GM12878 (cell line): ENCODE measurements around the gene VAT1. TPM values are rescaled to one million over a fixed set of nuclear protein-coding genes. Genes with fewer than 3 reads are reported as not detected.

Experiments
- ATAC-seq: fragments of 200-7000 bp; cut with Tn5 transposase; 3 replicates; pipeline ENCODE4 v1.9.1; 2020; ENCODE audit warnings: mild to moderate bottlenecking, moderate library complexity
- BruUV-seq: library from RNA; stranded (reverse); fragments of 400-500 nt; replicated peaks from 2 replicates; lab custom pipeline; 2021; lab: Mats Ljungman, UMichigan
- CTCF ChIA-PET: fragments of 300-600 bp; sonication (Branson Sonifier 250); formaldehyde crosslinking; extraction: SDS; loops from one replicate; lab custom pipeline; 2021; ENCODE audit warnings: inconsistent platforms; lab: Yijun Ruan, JAX
- POLR2A ChIA-PET: fragments of 350-600 bp; formaldehyde crosslinking; extraction: SDS; loops from one replicate; lab custom pipeline; 2021; ENCODE audit warnings: inconsistent platforms; lab: Charles Lee
- RAD21 ChIA-PET: fragments of 300-600 bp; sonication (Branson Sonifier 250); formaldehyde crosslinking; loops from one replicate; lab custom pipeline; 2023; ENCODE audit warnings: antibody characterized with exemption; ENCODE audit not compliant: unreplicated experiment; lab: Charles Lee
- SMC1A ChIA-PET: fragments of 300-600 bp; sonication (Branson Sonifier 250); formaldehyde crosslinking; loops from one replicate; lab custom pipeline; 2023; ENCODE audit not compliant: unreplicated experiment, uncharacterized antibody; lab: Charles Lee
- DNase-seq: peaks from one replicate; pipeline ENCODE4 v3.0.0-alpha.2; 2011; ENCODE audit warnings: low read depth, low spot score
- FAIRE-seq: peaks from 3 replicates; lab custom pipeline; 2011; peaks lifted over from hg19 to GRCh38; lab: Jason Lieb, UNC
- H2AFZ ChIP-seq: 2 replicates; pipeline ENCODE4 v1.6.0; 2011; ENCODE audit warnings: low read depth, low read length, control low read depth; ENCODE audit not compliant: control insufficient read depth
- H3K27ac ChIP-seq: 2 replicates; pipeline ENCODE4 v1.5.1; 2011; ENCODE audit warnings: control low read depth; ENCODE audit not compliant: control insufficient read depth, insufficient read depth
- H3K27me3 ChIP-seq, 2 experiments: replicated peaks in 1 of 2; 2 replicates each; pipeline versions ENCODE4 v1.6.0 to v1.6.1; 2011; ENCODE audit warnings: low read length in 1 of 2; ENCODE audit not compliant: control insufficient read depth in 2 of 2, insufficient read depth in 2 of 2
- H3K36me3 ChIP-seq, 2 experiments: 2 replicates each; pipeline ENCODE4 v1.5.1; 2011; ENCODE audit warnings: low read length in 1 of 2; ENCODE audit not compliant: control insufficient read depth in 2 of 2, insufficient read depth in 2 of 2
- H3K4me1 ChIP-seq: 2 replicates; pipeline ENCODE4 v1.6.1; 2011; ENCODE audit warnings: mild to moderate bottlenecking, low read length, moderate library complexity, mixed read lengths; ENCODE audit not compliant: control insufficient read depth, insufficient read depth
- H3K4me2 ChIP-seq: 2 replicates; pipeline ENCODE4 v1.6.0; 2011; ENCODE audit warnings: control low read depth; ENCODE audit not compliant: control insufficient read depth, insufficient read depth
- H3K4me3 ChIP-seq: fragments of 200-600 bp; sonication (generic); 2 replicates; pipeline ENCODE4 v1.5.1; 2016
- H3K79me2 ChIP-seq: 2 replicates; pipeline ENCODE4 v1.6.0; 2011; ENCODE audit warnings: low read length; ENCODE audit not compliant: control insufficient read depth, insufficient read depth
- H3K9ac ChIP-seq: 2 replicates; pipeline ENCODE4 v1.8.0; 2011; ENCODE audit warnings: low read length, control low read depth, mixed read lengths; ENCODE audit not compliant: control insufficient read depth, insufficient read depth
- H3K9me3 ChIP-seq: replicated peaks from 3 replicates; pipeline ENCODE4 v1.5.1; 2011; ENCODE audit warnings: mild to moderate bottlenecking, low read length; ENCODE audit not compliant: control insufficient read depth, insufficient read depth
- H4K20me1 ChIP-seq: 2 replicates; pipeline ENCODE4 v1.6.0; 2011; ENCODE audit not compliant: control insufficient read depth, insufficient read depth
- BACH1 ChIP-seq: fragments of 450-650 bp; IDR thresholded peaks from 2 replicates; pipeline ENCODE4 v1.6.1; 2017; ENCODE audit warnings: mild to moderate bottlenecking, borderline replicate concordance
- CBX5 ChIP-seq: sonication (generic); IDR thresholded peaks from 2 replicates; pipeline ENCODE4 v1.6.1; 2016; ENCODE audit warnings: low read depth, moderate library complexity, mild to moderate bottlenecking, inconsistent platforms
- CREB1 ChIP-seq: IDR thresholded peaks from 2 replicates; pipeline ENCODE4 v1.6.1; 2012; ENCODE audit warnings: low read depth, mild to moderate bottlenecking, inconsistent platforms
- ETV6 ChIP-seq, 2 experiments: fragments of 450-650 bp in 1 of 2; IDR thresholded peaks in 1 of 2; conservative IDR thresholded peaks in 1 of 2; 2 replicates each; pipeline ENCODE4 v1.6.1; 2014; ENCODE audit warnings: antibody characterized with exemption in 1 of 2, borderline replicate concordance in 1 of 2, low read depth in 1 of 2, mild to moderate bottlenecking in 1 of 2, moderate library complexity in 1 of 2
- HDGF ChIP-seq: fragments of 450-650 bp; IDR thresholded peaks from 2 replicates; pipeline ENCODE4 v1.6.1; 2016; ENCODE audit warnings: antibody characterized with exemption
- KAT2A ChIP-seq: conservative IDR thresholded peaks from 2 replicates; pipeline ENCODE4 v1.6.1; 2011; ENCODE audit warnings: low read depth, low read length; ENCODE audit not compliant: control insufficient read depth
- MEF2B ChIP-seq: fragments of 450-650 bp; IDR thresholded peaks from 2 replicates; pipeline ENCODE4 v1.6.1; 2018; ENCODE audit warnings: mild to moderate bottlenecking, moderate library complexity; ENCODE audit not compliant: partially characterized antibody, poor library complexity, severe bottlenecking
- NKRF ChIP-seq: fragments of 450-650 bp; conservative IDR thresholded peaks from 2 replicates; pipeline ENCODE4 v1.6.1; 2017; ENCODE audit warnings: mild to moderate bottlenecking, moderate library complexity
- NR2C2 ChIP-seq: IDR thresholded peaks from 2 replicates; pipeline ENCODE4 v1.6.1; 2011; ENCODE audit warnings: borderline replicate concordance, low read depth; ENCODE audit not compliant: control insufficient read depth, insufficient read length
- NR2F1 ChIP-seq: fragments of 450-650 bp; conservative IDR thresholded peaks from 2 replicates; pipeline ENCODE4 v1.6.1; 2017; ENCODE audit warnings: mild to moderate bottlenecking
- PAX8 ChIP-seq: fragments of 450-650 bp; IDR thresholded peaks from 2 replicates; pipeline ENCODE4 v1.6.1; 2017; ENCODE audit warnings: mild to moderate bottlenecking, moderate library complexity
- POLR2AphosphoS2 ChIP-seq: IDR thresholded peaks from 2 replicates; pipeline ENCODE4 v1.6.1; 2011; ENCODE audit warnings: low read depth, mild to moderate bottlenecking, low read length, improper control_type of control experiment, moderate library complexity
- POLR2AphosphoS5 ChIP-seq: IDR thresholded peaks from 2 replicates; pipeline ENCODE4 v1.6.1; 2011; ENCODE audit warnings: mild to moderate bottlenecking, low read length, inconsistent platforms
- SPI1 ChIP-seq: IDR thresholded peaks from 2 replicates; pipeline ENCODE4 v1.6.1; 2011; ENCODE audit warnings: low read depth, mild to moderate bottlenecking, low read length, moderate library complexity, borderline replicate concordance; ENCODE audit not compliant: insufficient read depth
- ZNF622 ChIP-seq: fragments of 450-650 bp; IDR thresholded peaks from 2 replicates; pipeline ENCODE4 v1.6.1; 2017; ENCODE audit warnings: mild to moderate bottlenecking, inconsistent platforms
- WGBS: methylation state at CpG from one replicate; pipeline ENCODE4 v1.1.6; 2016; ENCODE audit warnings: low lambda C conversion rate; ENCODE audit not compliant: insufficient replicate concordance, insufficient coverage; ENCODE audit errors: missing lambda C conversion rate; 5-methylcytosine and 5-hydroxymethylcytosine counted together
- in situ Hi-C: fragments of 300-500 bp; cut with MboI; formaldehyde crosslinking; loops from 9 replicates; pipeline ENCODE4 v1.14.3; 2018; ENCODE audit warnings: mixed read lengths
- intact Hi-C: fragments of 100-400 bp; cut with micrococcal nuclease; formaldehyde crosslinking; loops from one replicate; pipeline ENCODE4 v1.14.2; 2022; ENCODE audit not compliant: unreplicated experiment
- polyA plus RNA-seq, 11 experiments: library from polyadenylated mRNA; depleted of rRNA in 4 of 11; unstranded in 6 of 11; stranded (reverse) in 5 of 11; fragments of >200 nt; fragmentation: Nextera tagmentation in 4 of 11; fragmentation: Illumina TruSeq in 1 of 11; extraction: Ambion mirVana in 4 of 11; extraction: Trizol in 1 of 11; gene quantifications; 1 replicate in 1 of 11; 2 replicates in 10 of 11; pipeline versions ENCODE4 v1.2.1 to v1.2.3, GENCODE V29; 2011 to 2016; ENCODE audit warnings: inconsistent platforms in 2 of 11, missing spikeins in 2 of 11, low read depth in 1 of 11
- total RNA-seq, 4 experiments: library from RNA; depleted of rRNA in 3 of 4; stranded (reverse); fragments of >200 nt in 3 of 4; fragmentation: Illumina TruSeq in 1 of 4; extraction: Trizol in 1 of 4; gene quantifications; 2 replicates each; pipeline versions ENCODE4 v1.2.1 to v1.2.3, GENCODE V29; 2013 to 2021
- TF ChIP-seq, protein P1 (sequence below): fragments of 450-650 bp; IDR thresholded peaks from 2 replicates; pipeline ENCODE4 v1.6.1; 2016; ENCODE audit warnings: mild to moderate bottlenecking, moderate library complexity, borderline replicate concordance
- TF ChIP-seq, protein P2 (sequence below): IDR thresholded peaks from 2 replicates; pipeline ENCODE4 v1.6.1; 2012; ENCODE audit warnings: low read depth, low read length, improper control_type of control experiment

Gene VAT1
- total and polyA plus RNA-seq, 10 of the 15 experiments (the other 5 are each of a cell fraction or from before 2014, with no cell fraction given): 5.0 to 19.8 (median 8.2) TPM

- TF ChIP-seq, protein P1, sequence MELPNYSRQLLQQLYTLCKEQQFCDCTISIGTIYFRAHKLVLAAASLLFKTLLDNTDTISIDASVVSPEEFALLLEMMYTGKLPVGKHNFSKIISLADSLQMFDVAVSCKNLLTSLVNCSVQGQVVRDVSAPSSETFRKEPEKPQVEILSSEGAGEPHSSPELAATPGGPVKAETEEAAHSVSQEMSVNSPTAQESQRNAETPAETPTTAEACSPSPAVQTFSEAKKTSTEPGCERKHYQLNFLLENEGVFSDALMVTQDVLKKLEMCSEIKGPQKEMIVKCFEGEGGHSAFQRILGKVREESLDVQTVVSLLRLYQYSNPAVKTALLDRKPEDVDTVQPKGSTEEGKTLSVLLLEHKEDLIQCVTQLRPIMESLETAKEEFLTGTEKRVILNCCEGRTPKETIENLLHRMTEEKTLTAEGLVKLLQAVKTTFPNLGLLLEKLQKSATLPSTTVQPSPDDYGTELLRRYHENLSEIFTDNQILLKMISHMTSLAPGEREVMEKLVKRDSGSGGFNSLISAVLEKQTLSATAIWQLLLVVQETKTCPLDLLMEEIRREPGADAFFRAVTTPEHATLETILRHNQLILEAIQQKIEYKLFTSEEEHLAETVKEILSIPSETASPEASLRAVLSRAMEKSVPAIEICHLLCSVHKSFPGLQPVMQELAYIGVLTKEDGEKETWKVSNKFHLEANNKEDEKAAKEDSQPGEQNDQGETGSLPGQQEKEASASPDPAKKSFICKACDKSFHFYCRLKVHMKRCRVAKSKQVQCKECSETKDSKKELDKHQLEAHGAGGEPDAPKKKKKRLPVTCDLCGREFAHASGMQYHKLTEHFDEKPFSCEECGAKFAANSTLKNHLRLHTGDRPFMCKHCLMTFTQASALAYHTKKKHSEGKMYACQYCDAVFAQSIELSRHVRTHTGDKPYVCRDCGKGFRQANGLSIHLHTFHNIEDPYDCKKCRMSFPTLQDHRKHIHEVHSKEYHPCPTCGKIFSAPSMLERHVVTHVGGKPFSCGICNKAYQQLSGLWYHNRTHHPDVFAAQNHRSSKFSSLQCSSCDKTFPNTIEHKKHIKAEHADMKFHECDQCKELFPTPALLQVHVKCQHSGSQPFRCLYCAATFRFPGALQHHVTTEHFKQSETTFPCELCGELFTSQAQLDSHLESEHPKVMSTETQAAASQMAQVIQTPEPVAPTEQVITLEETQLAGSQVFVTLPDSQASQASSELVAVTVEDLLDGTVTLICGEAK: no peak
- TF ChIP-seq MEF2B: no peak
- TF ChIP-seq NR2C2: no peak
- TF ChIP-seq KAT2A: no peak
- TF ChIP-seq POLR2AphosphoS2: no peak
- no peak for TF ChIP-seq HDGF
- TF ChIP-seq, protein P2, sequence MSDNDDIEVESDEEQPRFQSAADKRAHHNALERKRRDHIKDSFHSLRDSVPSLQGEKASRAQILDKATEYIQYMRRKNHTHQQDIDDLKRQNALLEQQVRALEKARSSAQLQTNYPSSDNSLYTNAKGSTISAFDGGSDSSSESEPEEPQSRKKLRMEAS: no peak
Observed at GRCh38 chr17:42971589-42971988, 50.6 kb downstream of the VAT1 start (continued).

- 71% methylated on average over 5 of the region's 5 CpGs for WGBS
- FAIRE-seq (no peak), DNase-seq (no peak)
- CTCF ChIA-PET: interaction anchor here (0.6 to 1.5 kb wide), 4 partner anchors 11 to 144 kb away, joined by 3 to 4 read pairs (median 4); no protein-coding TSS in a partner anchor
- RAD21 ChIA-PET: interaction anchor here (0.6 to 1.9 kb wide), 2 partner anchors 16 to 97 kb away, joined by 4 to 6 read pairs; no protein-coding TSS in a partner anchor
- H3K27ac ChIP-seq: no peak overlapping the region
- no peaks in the 10 kb centered on the region for H3K36me3 ChIP-seq
- H2AFZ ChIP-seq: no peak overlapping the region
- H3K9ac ChIP-seq: no peak overlapping the region
- SMC1A ChIA-PET: interaction anchor here (1.5 kb wide), 1 partner anchor 29 kb away, joined by 3 read pairs; the partner anchor contains the start of gene RPL27
- no peak for TF ChIP-seq NR2F1
- no peak for TF ChIP-seq ETV6 (conservative IDR thresholded peaks at IDR 0.05 in 1 of 2, IDR thresholded peaks at IDR 0.05 in 1 of 2; ENCODE audit: borderline replicate concordance in 1 of 2, low read depth in 1 of 2)
- no peak for TF ChIP-seq PAX8
- TF ChIP-seq ZNF622: no peak
- no peak for TF ChIP-seq POLR2AphosphoS5
- TF ChIP-seq CBX5: no peak
- no peak for TF ChIP-seq NKRF
- no peak for TF ChIP-seq SPI1
- TF ChIP-seq BACH1: no peak
- no peak for TF ChIP-seq CREB1
- TF ChIP-seq, all 136 proteins: peak for 0
- Histone ChIP-seq H4K20me1 (no peaks in the 10 kb centered on the region), H3K4me2 (no peak overlapping the region), H3K79me2 (peaks cover 5% of the 10 kb centered on the region), H3K4me1 (no peaks in the 10 kb centered on the region), H3K4me3 (no peak overlapping the region), H3K27me3 (no peaks in the 10 kb centered on the region), H3K9me3 (no peaks in the 10 kb centered on the region)
- intact Hi-C loops: no loop called here
- ATAC-seq: no peak
- POLR2A ChIA-PET: interaction anchor here (0.6 kb wide), 1 partner anchor 16 kb away, joined by 3 read pairs; no protein-coding TSS in a partner anchor
- BruUV-seq: no TSS peak
- in situ Hi-C loops: no loop called here
Observed at GRCh38 chr17:42969001-42969581, 53.1 kb downstream of the VAT1 start.
